MCF 10A (cell line): ENCODE results near the gene TNFSF4. TPM values are rescaled to one million over a fixed set of nuclear protein-coding genes. Genes with fewer than 3 reads are reported as not detected.

Experiments used
- BruUV-seq: library from RNA; stranded (reverse); fragments of 400-500 nt; replicated peaks from 2 replicates; lab custom pipeline; 2021; lab: Mats Ljungman, UMichigan
- CTCF ChIA-PET: fragments of 300-600 bp; sonication (Branson Sonifier 250); formaldehyde crosslinking; extraction: SDS; loops from one replicate; lab custom pipeline; 2021; ENCODE audit warnings: antibody characterized with exemption, inconsistent platforms; lab: Yijun Ruan, JAX
- POLR2A ChIA-PET: fragments of 300-600, 350-650 bp; sonication (Branson Sonifier 250); formaldehyde crosslinking; extraction: SDS; loops from one replicate; lab custom pipeline; 2020; ENCODE audit warnings: antibody characterized with exemption, inconsistent platforms; lab: Yijun Ruan, JAX
- DNase-seq: peaks from one replicate; pipeline ENCODE4 v3.0.0-alpha.2; 2018; ENCODE audit not compliant: unreplicated experiment
- H3K27ac Mint-ChIP-seq: one replicate; pipeline ENCODE4 v1.8.0; 2022; ENCODE audit warnings: mild to moderate bottlenecking, low read depth, mixed read lengths; ENCODE audit not compliant: unreplicated experiment
- H3K27me3 Mint-ChIP-seq: one replicate; pipeline ENCODE4 v1.8.0; 2022; ENCODE audit warnings: mixed read lengths; ENCODE audit not compliant: insufficient read depth, unreplicated experiment
- H3K36me3 Mint-ChIP-seq: one replicate; pipeline ENCODE4 v1.8.0; 2022; ENCODE audit warnings: mild to moderate bottlenecking, moderate library complexity, mixed read lengths; ENCODE audit not compliant: insufficient read depth, unreplicated experiment
- H3K4me1 Mint-ChIP-seq: one replicate; pipeline ENCODE4 v1.8.0; 2022; ENCODE audit warnings: mixed read lengths; ENCODE audit not compliant: insufficient read depth, unreplicated experiment
- H3K4me3 Mint-ChIP-seq: one replicate; pipeline ENCODE4 v1.8.0; 2022; ENCODE audit warnings: mild to moderate bottlenecking, moderate library complexity, mixed read lengths; ENCODE audit not compliant: unreplicated experiment
- H3K9me3 Mint-ChIP-seq: one replicate; pipeline ENCODE4 v1.8.0; 2022; ENCODE audit warnings: mixed read lengths; ENCODE audit not compliant: unreplicated experiment
- CTCF ChIP-seq: fragments of 200-600 bp; IDR thresholded peaks from one replicate; pipeline ENCODE4 v1.8.0; 2022; ENCODE audit warnings: antibody characterized with exemption, mild to moderate bottlenecking; ENCODE audit not compliant: unreplicated experiment
- intact Hi-C: fragments of 100-400 bp; cut with micrococcal nuclease; formaldehyde crosslinking; loops from 2 replicates; pipeline ENCODE4 v1.14.1; 2022
- total RNA-seq: library from RNA; stranded (reverse); gene quantifications from 2 replicates; pipeline ENCODE4 v1.2.3, GENCODE V29; 2022

The TNFSF4 gene
- total RNA-seq, 1 experiment from 2014 or later: 0.23 TPM

GRCh38 chr1:173171152-173171551 is 36.0 kb downstream of the TNFSF4 start:
- ChIA-PET POLR2A (interaction anchor here (0.6 to 1.6 kb wide), 2 partner anchors 19 to 21 kb away, joined by 3 read pairs; no protein-coding TSS in a partner anchor), CTCF (interaction anchor here (0.8 to 2.9 kb wide), 5 partner anchors 22 to 448 kb away, joined by 3 to 16 read pairs (median 3); no protein-coding TSS in a partner anchor)
- H3K27ac Mint-ChIP-seq: no peak overlapping the region
- no peak for TF ChIP-seq CTCF
- BruUV-seq: no TSS peak
- DNase-seq: no peak
- no peaks in the 10 kb centered on the region for H3K27me3 Mint-ChIP-seq
- H3K4me3 Mint-ChIP-seq: no peak overlapping the region
- intact Hi-C loops: no loop called here
- no peaks in the 10 kb centered on the region for H3K36me3 Mint-ChIP-seq
- peaks cover 23% of the 10 kb centered on the region for H3K9me3 Mint-ChIP-seq
- H3K4me1 Mint-ChIP-seq: no peaks in the 10 kb centered on the region

- intact Hi-C loops: no loop called here
- no peaks in the 10 kb centered on the region for H3K27me3 Mint-ChIP-seq
- no TSS peak for BruUV-seq
- no peak for TF ChIP-seq CTCF
- no peak for DNase-seq
- H3K4me1 Mint-ChIP-seq: no peaks in the 10 kb centered on the region
- CTCF ChIA-PET: no interaction called here
- POLR2A ChIA-PET: no interaction called here
- H3K4me3 Mint-ChIP-seq: no peak overlapping the region
- no peak overlapping the region for H3K27ac Mint-ChIP-seq
- H3K36me3 Mint-ChIP-seq: no peaks in the 10 kb centered on the region
- H3K9me3 Mint-ChIP-seq: peaks cover 17% of the 10 kb centered on the region
Observed at GRCh38 chr1:173168941-173169340, 38.2 kb downstream of the TNFSF4 start.

- ChIA-PET CTCF (interaction anchor here (0.5 to 1.0 kb wide), 5 partner anchors 25 to 1013 kb away, joined by 3 read pairs; no protein-coding TSS in a partner anchor), POLR2A (interaction anchor here (0.6 kb wide), 1 partner anchor 659 kb away, joined by 3 read pairs; no protein-coding TSS in a partner anchor)
- H3K27ac Mint-ChIP-seq: no peak overlapping the region
Observed at GRCh38 chr1:173164686-173165085, 42.4 kb downstream of the TNFSF4 start.

GRCh38 chr1:173164178-173164577 is 43.0 kb downstream of the TNFSF4 start:
- no peak for TF ChIP-seq CTCF
- H3K9me3 Mint-ChIP-seq: no peaks in the 10 kb centered on the region
- ChIA-PET POLR2A (interaction anchor here (0.6 kb wide), 1 partner anchor 659 kb away, joined by 3 read pairs; no protein-coding TSS in a partner anchor), CTCF (interaction anchor here (0.5 to 0.6 kb wide), 5 partner anchors 26 to 1014 kb away, joined by 3 read pairs; no protein-coding TSS in a partner anchor)
- DNase-seq: no peak
- H3K4me3 Mint-ChIP-seq: no peak overlapping the region
- no peaks in the 10 kb centered on the region for H3K27me3 Mint-ChIP-seq
- no peak overlapping the region for H3K27ac Mint-ChIP-seq
- no peaks in the 10 kb centered on the region for H3K36me3 Mint-ChIP-seq
- H3K4me1 Mint-ChIP-seq: peaks cover 12% of the 10 kb centered on the region
- intact Hi-C loops: no loop called here
- BruUV-seq: no TSS peak

More at GRCh38 chr1:173164686-173165085, 42.4 kb downstream of the TNFSF4 start:
- Mint-ChIP-seq H3K36me3 (no peaks in the 10 kb centered on the region), H3K4me1 (peaks cover 12% of the 10 kb centered on the region), H3K4me3 (no peak overlapping the region), H3K27me3 (no peaks in the 10 kb centered on the region), H3K9me3 (no peaks in the 10 kb centered on the region)
- no peak for TF ChIP-seq CTCF
- BruUV-seq: no TSS peak
- no peak for DNase-seq
- intact Hi-C loops: no loop called here
